GM18519 (cell line): ENCODE measurements around the gene ZNF292.
A peak's percentile ranks its signal among the peaks of the same experiment; 100 is the strongest.
"Not testable (repeated sequence)": the region's sequence is repeated elsewhere in the genome, so short reads cannot be mapped to it uniquely, and the experiment has no call there.

Experiments
- ATAC-seq: cut with Tn5 transposase; IDR thresholded peaks from one replicate; pipeline ENCODE4 v1.9.1; 2021; ENCODE audit warnings: mild to moderate bottlenecking, moderate library complexity; ENCODE audit not compliant: unreplicated experiment, low FRiP score

ZNF292 gene

GRCh38 chr6:87154993-87155841, at the start of gene ZNF292:
Gene ZNF292 (plus strand): TSS chr6:87155565. CDS start chr6:87155592, 27 bp downstream.
- ATAC-seq = peak; percentile 62

DNA sequence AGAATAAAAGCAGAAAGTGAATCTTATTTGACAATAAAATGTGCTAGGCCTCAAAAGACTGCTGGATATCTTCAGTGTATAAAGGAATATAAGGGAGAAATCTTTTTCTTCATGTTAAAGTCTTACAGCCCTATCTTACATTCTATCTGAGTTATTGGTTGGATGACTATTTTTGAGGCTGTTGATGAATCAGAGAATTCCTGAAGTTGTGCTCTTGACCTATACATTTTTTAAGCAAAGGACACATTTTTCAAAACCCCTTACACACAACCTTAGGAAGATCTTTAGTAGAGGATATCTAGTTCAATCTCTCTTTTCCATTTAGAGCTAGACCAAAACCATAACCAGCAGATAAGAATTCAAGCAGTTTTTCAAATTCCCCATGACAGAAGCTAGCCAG, 49.5 kb upstream of the ZNF292 start:
- no peak for ATAC-seq

- ATAC-seq = peak; percentile 46
Measured at GRCh38 chr6:87110636-87111035, 44.7 kb upstream of the ZNF292 start.

GRCh38 chr6:87115402-87116135, 39.8 kb upstream of the ZNF292 start:
- peak; percentile 96 for ATAC-seq

DNA sequence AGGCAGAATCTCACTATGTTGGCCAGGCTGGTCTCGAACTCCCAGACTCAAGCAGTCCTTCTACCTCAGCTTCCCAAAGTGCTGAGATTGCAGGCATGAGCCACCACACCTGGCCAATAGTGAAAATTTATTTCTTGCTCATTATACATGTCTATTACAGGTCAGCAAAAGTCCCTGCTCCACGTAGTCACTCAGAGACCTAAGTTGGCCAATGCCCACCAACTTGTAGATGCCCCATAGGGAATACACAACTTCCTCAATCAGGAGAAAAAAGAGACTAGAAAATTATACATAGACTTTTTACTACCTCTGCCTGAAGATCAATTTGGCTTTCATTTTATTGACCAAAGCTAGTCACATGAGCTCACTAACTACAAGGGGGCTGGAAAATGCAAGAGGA, 38.4 kb upstream of the ZNF292 start:
- no peak for ATAC-seq

- no peak for ATAC-seq
Measured at GRCh38 chr6:87118054-87118453, 37.3 kb upstream of the ZNF292 start.

DNA sequence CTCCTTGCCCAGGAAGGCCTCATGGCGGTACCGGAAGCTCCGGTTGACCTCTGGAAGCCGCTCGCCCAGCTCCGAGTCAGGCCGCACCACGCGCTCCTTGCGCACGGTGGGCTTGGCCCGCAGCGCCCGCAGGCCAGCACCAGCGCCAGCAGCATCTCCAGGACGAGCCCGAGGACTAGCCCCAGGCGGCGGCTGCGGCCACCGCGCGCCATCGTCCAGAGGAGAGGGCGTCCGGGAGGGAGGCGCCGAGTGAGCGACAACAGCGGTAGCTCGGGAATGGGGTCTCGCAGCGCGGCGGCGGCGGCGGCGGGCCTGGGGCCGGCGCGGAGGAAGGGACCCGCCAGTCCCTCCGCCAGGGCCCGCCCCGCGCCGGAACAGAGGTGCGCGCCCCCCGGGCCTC, 32.9 kb upstream of the ZNF292 start:
- ATAC-seq = no peak

- no peak for ATAC-seq
Measured at GRCh38 chr6:87124074-87124473, 31.3 kb upstream of the ZNF292 start.

DNA sequence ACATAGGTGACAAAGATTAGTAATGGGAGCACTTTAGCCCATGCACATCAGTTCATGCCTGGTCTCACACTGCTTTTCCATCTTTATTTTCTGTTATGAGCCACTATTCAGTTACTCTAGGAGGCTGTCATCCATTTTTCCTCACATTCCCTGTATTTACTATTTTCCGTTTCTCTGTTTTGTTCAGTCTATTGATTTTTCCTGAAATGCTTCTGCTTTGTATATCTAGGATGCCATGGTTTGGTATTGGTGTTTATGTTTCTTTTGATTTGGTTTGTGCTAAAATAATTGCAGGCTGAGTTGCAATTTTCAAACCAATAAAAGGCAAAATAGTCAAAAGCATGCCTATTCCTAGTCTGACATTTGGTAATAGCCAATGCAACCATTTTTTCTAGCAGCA, 28.9 kb upstream of the ZNF292 start:
- no peak for ATAC-seq

- no peak for ATAC-seq
Measured at GRCh38 chr6:87127737-87128136, 27.6 kb upstream of the ZNF292 start.

GRCh38 chr6:87136963-87137362, 18.4 kb upstream of the ZNF292 start:
- no peak for ATAC-seq

- ATAC-seq = peak; percentile 56
Measured at GRCh38 chr6:87139236-87139635, 16.1 kb upstream of the ZNF292 start.

GRCh38 chr6:87139927-87140326, 15.4 kb upstream of the ZNF292 start:
- ATAC-seq = not testable (repeated sequence)

- ATAC-seq = peak; percentile 77
Measured at GRCh38 chr6:87146363-87146762, 9.0 kb upstream of the ZNF292 start.

- no peak for ATAC-seq
Measured at GRCh38 chr6:87150406-87150805, 5.0 kb upstream of the ZNF292 start.

DNA sequence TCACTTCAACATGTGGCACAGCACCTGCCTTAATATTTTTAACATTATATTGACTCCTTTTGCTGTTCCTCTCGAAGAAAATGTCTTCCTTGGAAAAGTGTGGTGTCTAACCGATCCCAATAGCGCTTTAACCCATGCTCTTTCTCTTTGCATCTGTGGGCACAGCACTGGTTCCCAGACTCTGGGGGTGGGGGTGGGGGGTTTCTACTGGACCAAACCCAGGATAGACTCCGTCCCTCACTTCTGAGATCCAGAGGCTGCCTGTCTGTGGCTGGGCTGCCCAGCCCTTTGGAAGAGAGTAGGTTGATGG, 3.9 kb upstream of the ZNF292 start:
- no peak for ATAC-seq

DNA sequence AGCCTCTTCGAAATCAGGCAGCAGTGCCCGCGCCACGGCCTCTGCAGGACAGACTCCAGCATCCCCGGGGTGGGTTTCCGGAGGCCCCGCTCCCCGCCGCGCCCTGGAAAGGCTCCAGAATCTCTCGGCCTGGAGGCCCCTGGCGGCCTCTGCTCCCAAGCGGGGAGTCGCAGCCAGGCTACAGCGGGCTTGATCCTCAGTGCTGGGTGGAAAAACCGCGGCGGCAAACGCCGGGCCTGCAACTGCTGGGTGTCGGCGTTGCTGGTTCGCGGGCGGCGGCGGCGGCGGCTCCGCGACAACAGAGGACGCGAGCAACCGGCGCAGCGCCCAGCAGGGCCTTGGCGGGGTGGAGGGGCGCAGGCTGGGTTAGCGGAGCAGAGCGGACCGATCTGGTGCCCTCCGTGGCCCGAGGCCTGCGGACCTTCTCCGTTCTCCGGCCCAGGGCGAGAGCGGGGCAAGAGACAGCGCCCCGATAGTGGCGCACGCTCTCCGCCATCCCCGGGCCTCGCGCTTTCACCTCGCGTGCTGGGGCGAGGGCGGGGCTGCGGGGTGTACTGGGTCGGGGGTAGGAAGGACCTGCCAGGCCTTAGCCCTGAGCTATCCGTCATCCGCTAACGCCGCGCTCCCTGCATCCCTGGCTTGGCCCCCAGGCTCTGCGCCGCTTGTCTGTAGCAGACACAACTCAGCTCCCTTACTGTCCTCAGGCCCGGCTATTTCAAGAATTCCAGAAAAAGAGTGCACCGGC, 3.4 kb upstream of the ZNF292 start:
- peak; percentile 23 for ATAC-seq

- ATAC-seq = no peak
Measured at GRCh38 chr6:87152526-87152955, 2.8 kb upstream of the ZNF292 start.

GRCh38 chr6:87154641-87154992, 748 bp upstream of the ZNF292 start:
- no peak for ATAC-seq

DNA sequence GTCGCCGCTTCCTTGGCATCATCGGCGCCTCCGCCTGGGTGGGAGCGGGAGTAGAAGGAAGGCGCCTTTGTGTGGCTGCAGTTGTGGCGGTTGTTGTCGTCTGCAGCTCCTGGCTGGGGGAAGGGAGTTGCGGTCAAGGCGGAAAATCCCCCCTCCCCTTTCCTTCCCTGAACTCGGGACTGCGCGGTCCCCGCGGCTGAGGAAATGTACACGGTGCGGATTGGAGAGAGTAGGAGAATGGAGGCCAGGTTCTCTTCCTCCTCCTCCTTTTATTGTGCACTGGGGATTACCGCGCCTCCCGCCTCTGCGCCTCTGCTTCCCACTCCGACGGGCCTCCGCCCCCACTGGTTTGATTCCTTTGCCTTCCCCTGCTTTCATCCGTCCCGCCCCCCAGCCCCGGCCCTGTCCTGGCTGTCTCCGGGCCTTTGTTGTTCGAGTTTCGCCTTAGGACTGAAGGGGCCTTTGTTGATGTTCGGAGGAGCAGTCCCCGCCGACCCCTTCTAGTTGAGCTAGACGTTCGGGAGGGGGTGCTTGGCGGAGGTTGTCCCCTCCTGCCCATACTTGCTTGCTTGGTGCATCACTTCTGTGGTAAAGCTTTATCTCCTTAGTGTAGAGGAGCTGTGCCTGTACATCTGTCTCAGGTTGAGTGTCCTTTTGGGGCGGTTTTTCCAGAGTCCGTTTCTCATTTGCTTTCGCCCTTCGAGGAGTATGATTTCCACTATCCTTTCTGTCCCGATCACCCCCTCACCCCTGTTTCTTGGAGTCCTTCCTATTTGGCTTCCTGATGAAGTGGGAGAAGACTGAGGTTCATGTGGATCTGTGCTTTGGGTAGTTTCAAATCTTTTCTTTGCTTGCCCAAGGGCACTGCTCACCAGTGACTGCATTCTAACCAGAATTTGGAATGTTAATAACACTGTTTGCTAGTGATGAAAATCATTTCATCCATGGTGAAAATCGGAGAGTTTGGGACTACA, 764 bp downstream of the ZNF292 start:
- ATAC-seq = no peak
